UCSD-AML1 (cell line): ENCODE results near the gene LDLRAD3.

ENCODE experiments used
- DNase-seq: peaks from one replicate; lab custom pipeline; 2025; ENCODE audit not compliant: unreplicated experiment; lab: John Stamatoyannopoulos, UW

LDLRAD3 gene

GRCh38 chr11:36070213-36070953 is 126.5 kb downstream of the LDLRAD3 start:
- no peak for DNase-seq

GRCh38 chr11:36070954-36071330 is 127.1 kb downstream of the LDLRAD3 start:
- no peak for DNase-seq

- no peak for DNase-seq
Measured at GRCh38 chr11:36071917-36072500, 128.1 kb downstream of the LDLRAD3 start.

- DNase-seq: no peak
Measured at GRCh38 chr11:36073411-36074203, 129.7 kb downstream of the LDLRAD3 start.

GRCh38 chr11:36074941-36075431 is 131.1 kb downstream of the LDLRAD3 start:
- DNase-seq: no peak

GRCh38 chr11:36077368-36077767 is 133.5 kb downstream of the LDLRAD3 start:
- no peak for DNase-seq

- no peak for DNase-seq
Measured at GRCh38 chr11:36077886-36078685, 134.2 kb downstream of the LDLRAD3 start.

- DNase-seq: no peak
Measured at GRCh38 chr11:36078686-36079055, 134.8 kb downstream of the LDLRAD3 start.

GRCh38 chr11:36079878-36080675 is 136.2 kb downstream of the LDLRAD3 start:
- no peak for DNase-seq

GRCh38 chr11:36081274-36081945 is 137.5 kb downstream of the LDLRAD3 start:
- DNase-seq: no peak

- no peak for DNase-seq
Measured at GRCh38 chr11:36086366-36086765, 142.5 kb downstream of the LDLRAD3 start.

GRCh38 chr11:36088266-36088972 is 144.6 kb downstream of the LDLRAD3 start:
- no peak for DNase-seq

- no peak for DNase-seq
Measured at GRCh38 chr11:36089920-36090319, 146.1 kb downstream of the LDLRAD3 start.

GRCh38 chr11:36090356-36091109 is 146.7 kb downstream of the LDLRAD3 start:
- peak; percentile 55 for DNase-seq

GRCh38 chr11:36091256-36091811 is 147.5 kb downstream of the LDLRAD3 start:
- peak; percentile 61 for DNase-seq

- DNase-seq: no peak
Measured at GRCh38 chr11:36092314-36093030, 148.6 kb downstream of the LDLRAD3 start.

GRCh38 chr11:36093548-36093947 is 149.7 kb downstream of the LDLRAD3 start:
- DNase-seq: no peak
